ENCODE measurements around the gene HYAL3.
"Not testable (repeated sequence)": the region's sequence is repeated elsewhere in the genome, so short reads cannot be mapped to it uniquely, and the experiment has no call there.

The HYAL3 gene

GRCh38 chr3:50314342-50314741 lies 15.1 kb upstream of the HYAL3 start:
- no peak for DNase-seq (ENCODE audit: low spot score)

GRCh38 chr3:50312041-50312440 lies 12.8 kb upstream of the HYAL3 start:
- not testable (repeated sequence) for DNase-seq (ENCODE audit: low spot score)

DNA sequence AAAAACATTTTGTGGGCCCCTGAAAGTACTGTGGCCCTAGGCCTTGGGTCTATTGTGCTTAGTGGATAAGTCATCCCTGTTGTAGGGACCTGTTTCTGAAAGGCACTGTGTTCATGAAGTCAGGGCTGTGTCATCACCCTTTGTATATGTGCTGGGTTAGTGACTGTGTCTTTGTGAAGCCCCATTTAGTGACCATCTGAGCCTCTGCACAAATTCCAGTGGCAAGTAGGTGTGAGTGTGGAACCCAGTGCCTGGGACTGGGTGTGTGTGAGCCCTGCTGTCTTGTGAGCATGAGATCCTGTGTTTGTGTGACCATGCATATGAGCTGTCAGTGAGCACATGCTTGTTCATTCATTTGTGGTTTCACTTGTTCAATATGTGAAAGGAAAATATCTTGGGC lies 5.4 kb upstream of the HYAL3 start:
- no peak for DNase-seq (ENCODE audit: low spot score)

DNA sequence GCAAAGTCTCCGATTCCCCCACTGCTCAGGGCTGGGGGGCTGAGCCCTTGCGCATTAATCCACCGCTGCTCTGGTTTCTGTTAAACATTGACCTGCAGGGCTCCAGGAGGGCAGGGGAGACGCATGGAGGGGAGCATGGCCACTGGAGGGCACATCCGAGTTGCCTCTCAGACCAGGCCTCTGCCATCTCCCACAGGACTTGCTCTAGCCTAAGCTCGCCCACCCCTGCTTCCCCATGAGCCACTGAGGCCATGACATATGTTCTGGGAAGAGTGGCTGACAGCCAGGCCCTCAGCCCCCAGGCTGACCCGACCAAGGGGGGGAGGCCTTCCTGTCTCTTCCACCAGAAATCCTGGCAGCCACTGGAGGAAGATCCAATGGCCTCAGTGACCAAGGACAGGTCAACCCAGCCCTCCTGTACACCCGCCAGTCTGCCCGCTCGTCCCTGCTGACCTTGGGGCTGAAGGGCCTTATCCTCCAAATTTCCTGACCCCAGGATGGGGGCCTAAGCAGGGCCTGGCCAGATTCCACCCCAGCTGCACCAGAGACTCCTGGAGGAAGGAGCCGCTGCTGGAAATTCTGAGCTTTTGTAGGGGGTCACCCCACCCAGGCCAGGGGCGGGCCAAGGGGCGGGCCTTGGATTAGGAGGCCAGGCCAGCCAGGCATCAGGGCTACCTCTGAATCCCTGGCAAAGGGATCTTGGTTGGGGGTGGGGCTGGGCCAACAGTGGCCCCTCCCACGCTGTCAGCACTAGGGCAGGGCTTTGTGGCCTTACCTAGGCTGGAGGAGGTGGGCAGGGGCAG lies 4.0 kb upstream of the HYAL3 start, which contains the start of gene HYAL1:
Gene HYAL1 (minus strand): TSS at position 562 of the 803 bp plus-strand sequence. CDS start 618 bp downstream, outside the sequence.
- DNase-seq (ENCODE audit: low spot score), result no peak

DNA sequence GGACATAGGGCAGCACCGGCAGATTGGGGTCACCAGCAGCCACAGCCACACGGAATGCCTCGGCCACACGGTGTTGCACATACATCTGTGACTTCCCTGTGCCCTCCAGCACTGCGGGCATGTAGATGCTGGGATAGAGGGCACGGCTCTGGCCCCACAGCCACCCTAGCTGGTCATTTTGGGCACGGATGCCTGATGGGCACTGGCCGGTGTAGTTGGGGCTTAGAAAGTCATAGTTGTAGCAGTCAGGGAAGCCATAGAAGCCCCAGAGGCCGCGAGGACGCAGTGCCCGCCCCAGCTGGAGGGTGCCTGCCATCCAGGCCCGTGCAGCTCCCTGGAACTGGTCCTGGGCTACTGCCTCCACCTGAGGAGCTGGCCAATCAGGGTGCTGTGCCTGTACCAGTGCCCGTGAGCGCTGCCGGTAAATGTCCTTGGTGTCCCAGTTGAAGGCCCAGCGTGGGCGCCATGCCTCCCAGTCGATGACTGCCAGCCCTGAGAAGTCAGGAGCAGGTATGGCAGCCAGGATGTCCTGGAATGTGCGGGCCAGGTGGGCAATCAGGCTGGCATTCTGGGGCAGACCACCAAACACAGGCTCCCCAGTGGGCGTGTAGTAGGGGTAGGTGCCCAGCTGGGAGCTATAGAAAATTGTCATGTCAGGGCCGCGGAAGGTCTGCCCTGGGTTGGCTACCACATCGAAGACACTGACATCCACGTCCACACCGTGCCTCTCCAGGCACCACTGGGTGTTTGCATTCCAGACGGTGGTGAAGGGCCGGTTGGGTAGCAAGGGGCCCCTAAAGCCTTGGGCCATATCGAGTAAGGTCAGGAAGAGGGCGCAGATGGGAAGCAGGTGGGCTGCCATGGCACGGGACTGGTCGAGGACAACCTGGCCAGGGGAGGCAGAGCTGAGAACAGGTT lies 3.1 kb upstream of the HYAL3 start:
- DNase-seq (ENCODE audit: low spot score), result no peak

DNA sequence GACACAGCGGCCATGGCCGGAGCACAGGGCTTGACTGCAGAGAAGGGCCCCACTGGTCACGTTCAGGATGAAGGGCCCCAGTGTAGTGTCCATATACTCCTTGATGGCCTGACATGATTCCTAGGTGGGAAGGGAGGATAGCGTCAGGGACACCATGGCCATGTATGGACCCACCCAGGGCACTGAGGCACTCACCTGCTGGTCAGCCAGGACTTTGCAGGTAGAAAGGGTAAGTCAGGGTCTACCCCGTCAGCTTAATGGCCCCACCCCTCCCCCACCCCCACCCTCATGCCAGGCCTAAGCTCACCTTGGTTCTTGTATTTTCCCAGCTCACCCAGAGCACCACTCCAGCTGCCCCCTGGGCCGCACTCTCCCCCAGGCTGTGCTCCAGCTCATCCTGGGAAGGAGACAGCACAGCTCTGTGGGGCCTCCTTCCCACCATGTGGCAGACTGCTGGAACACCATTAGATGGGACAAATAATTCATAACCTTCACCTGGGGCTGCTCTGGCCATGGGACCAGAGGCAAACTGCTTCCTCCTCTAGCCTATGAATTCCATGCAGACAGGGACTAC lies 1.6 kb upstream of the HYAL3 start:
- DNase-seq (ENCODE audit: low spot score), result no peak

DNA sequence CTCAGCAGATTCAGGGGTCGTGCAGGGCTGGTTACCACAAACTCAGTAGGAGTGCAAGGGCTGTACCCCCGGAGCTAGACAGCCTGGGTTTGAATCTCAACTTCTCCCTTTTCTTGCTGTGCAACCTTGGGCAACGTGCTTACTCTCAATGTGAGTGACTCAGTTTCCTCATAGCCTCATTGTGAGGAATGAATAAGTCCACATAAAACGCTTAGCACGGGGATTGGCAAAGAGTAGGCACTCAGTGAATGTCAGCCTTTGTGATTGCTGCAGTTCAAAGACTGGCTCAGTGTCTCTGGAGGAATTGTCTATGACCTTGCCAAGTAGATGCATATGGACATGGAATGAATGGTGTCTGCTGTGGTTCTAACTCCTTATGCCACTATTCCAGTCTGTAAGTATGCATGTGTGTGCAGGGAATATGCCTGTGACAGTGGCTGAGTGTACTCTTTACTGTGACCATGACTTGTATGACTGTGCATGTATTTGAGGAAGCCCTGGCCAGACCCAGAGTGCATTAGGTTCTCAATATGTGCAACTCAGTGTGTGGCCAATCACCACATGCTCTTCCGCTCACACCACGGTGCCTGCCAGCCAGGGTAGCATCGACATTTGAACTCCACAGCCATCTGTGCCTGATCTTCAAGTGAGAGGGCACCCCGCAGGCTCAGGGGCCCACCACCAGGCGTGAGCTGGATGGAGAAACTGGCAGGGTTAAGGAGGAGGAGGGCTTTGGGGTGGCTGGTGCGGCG lies 900 bp upstream of the HYAL3 start:
- peak; percentile 22 for DNase-seq (ENCODE audit: low spot score)

DNA sequence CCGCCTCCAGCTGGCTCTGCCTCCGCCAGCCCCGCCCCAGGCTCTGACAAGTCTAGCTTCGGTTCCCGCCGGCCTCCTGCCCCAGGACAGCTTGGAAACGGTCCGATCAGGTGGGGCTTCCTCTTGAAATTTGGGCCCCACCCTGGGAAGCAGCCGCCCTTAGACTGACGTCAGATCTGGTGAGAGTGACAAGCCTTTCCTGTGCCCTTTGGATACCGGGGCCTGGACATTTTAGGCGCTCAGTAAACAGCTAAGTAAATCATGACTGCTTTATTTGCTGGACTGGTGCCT lies 378 bp upstream of the HYAL3 start:
- no peak for DNase-seq (ENCODE audit: low spot score)

- no peak for DNase-seq (ENCODE audit: low spot score)
Measured at GRCh38 chr3:50297896-50298725, 1.1 kb downstream of the HYAL3 start.

GRCh38 chr3:50297384-50297775 lies 1.8 kb downstream of the HYAL3 start:
- no peak for DNase-seq (ENCODE audit: low spot score)

GRCh38 chr3:50296721-50297383 lies 2.4 kb downstream of the HYAL3 start:
- DNase-seq (ENCODE audit: low spot score), result no peak

DNA sequence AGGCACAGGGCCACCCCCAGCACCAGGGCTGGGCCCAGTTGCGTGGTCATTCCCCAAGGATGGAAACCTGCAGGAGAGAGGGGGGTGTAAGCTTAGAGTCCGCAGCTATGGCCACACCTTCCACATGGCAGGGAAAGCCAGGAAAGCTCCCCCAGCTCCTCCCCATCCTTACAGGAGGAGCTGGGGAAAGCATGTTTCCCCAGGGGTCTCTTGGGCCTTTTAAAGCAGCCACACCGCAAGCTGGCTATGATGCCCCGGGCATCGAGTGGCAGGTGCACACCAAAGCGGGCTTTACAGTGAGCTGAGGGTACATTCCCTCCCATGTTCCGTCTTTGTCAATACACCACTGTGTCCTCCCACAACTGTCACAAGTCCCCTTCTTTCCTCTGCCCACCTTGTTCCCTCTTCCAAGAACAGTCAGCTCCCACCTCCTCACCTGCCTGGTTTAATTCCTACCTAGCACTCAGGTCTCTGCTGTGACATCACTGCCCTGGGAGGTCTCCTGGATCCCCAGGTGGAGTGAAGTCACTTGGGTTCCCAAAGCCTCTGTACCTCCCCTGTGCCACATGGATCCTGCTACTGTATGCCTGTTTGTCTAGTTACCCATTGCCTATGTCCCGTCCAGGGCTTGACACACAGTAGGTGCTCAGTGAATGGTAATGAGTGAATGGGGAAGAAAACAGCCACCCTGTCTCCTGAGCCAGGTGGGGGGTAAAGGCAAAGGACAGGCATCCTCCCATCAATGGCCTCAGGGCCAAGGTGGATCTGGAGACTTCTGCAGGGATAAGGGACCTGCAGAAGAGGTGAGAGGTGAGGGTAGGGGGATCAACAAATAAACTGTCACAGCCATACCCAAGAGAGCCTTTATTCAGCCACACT lies 3.4 kb downstream of the HYAL3 start:
- no peak for DNase-seq (ENCODE audit: low spot score)

- DNase-seq (ENCODE audit: low spot score), result no peak
Measured at GRCh38 chr3:50294492-50295403, 4.5 kb downstream of the HYAL3 start.

DNA sequence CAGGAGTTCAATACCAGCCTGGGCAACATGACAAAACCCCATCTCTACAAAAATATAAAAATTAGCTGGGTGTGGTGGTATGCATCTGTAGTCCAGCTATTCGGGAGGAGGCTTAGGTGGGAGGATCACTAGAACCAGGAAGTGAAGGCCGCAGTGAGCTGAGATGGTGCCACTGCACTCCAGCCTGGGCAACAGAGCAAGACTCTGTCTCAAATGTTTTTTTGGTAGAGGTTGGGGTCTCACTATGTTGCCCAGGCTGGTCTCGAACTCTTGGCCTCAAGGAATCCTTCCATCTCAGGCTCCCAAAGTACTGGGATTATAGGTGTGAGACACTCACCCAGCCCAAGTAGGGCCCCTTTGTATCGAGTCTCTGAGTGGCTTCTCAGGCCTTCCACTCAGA lies 5.1 kb downstream of the HYAL3 start:
- DNase-seq (ENCODE audit: low spot score), result no peak

GRCh38 chr3:50293079-50293801 lies 6.0 kb downstream of the HYAL3 start:
- DNase-seq (ENCODE audit: low spot score), result no peak

DNA sequence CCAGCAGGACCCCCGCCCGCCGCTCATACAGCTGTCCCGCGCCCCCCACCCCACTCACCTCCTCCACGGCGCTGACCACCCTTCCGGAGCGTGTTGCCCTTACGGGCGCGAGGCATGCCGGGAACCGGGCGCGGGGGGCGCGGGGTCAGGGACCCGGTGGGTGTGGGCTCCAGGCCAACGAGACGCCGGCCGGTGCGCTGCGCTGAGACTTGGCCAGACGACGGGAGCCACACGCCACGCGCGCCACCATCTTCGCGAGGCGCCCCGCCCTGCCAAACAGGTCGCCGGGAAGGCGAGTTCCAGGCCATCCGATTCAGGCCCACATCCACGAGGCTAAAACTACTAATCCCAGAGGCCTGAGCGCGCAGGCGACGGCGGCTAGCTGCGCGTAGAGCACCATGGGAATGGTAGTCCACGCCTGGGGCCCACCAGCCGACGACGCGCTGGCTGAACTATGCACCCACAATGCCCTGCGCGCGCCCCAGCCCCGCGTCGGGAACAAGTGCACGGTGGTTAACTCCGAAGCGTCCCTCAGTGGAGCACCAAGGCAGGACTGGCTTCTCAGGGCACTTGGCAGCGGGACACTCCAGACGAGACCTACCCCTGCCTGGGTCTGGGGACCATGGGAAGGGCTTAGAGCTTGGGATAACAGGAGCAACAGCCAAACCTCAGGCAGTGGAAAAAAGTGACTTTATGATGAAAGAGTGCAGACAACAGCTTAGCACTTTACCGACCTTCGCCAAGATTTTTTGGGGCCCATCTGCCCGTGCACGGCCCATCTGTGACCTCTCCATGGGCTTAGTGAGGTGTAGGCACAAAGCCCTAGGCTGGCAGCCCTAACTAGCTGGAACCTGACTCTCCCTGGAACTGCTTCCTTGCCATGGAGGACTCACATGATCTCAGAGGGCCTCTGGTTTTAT lies 6.8 kb downstream of the HYAL3 start, which contains the start of gene IFRD2:
Gene IFRD2 (minus strand): TSS at position 271 of the 920 bp plus-strand sequence. CDS start 155 bp downstream, at position 116.
- peak; percentile 97 for DNase-seq (ENCODE audit: low spot score)
